M059J (cell line): ENCODE data around the gene ANGPTL5. TPM values are rescaled to one million over a fixed set of nuclear protein-coding genes. Genes with fewer than 3 reads are reported as not detected.
"Not testable (repeated sequence)": the region's sequence is repeated elsewhere in the genome, so short reads cannot be mapped to it uniquely, and the experiment has no call there.

Experiments
- DNase-seq: peaks from one replicate; pipeline ENCODE4 v3.0.0-alpha.2; 2012; ENCODE audit warnings: low read depth
- total RNA-seq: library from RNA; depleted of rRNA; stranded (reverse); fragments of >200 nt; shearing (Covaris generic); gene quantifications from 2 replicates; pipeline ENCODE4 v1.2.3, GENCODE V29; 2014; rRNA removed

ANGPTL5 gene
- total RNA-seq, 1 experiment from 2014 or later: not detected

GRCh38 chr11:101889767-101890166 lies 26.6 kb downstream of the ANGPTL5 start:
- no peak for DNase-seq

- DNase-seq: no peak
These were observed 30.7 kb downstream of the ANGPTL5 start for GRCh38 chr11:101885631-101886030.

GRCh38 chr11:101881586-101881985 lies 34.7 kb downstream of the ANGPTL5 start:
- DNase-seq: no peak

GRCh38 chr11:101880222-101880621 lies 36.1 kb downstream of the ANGPTL5 start:
- peak; percentile 73 for DNase-seq

- no peak for DNase-seq
These were observed 44.0 kb downstream of the ANGPTL5 start for GRCh38 chr11:101872171-101872882.

GRCh38 chr11:101870510-101870909 lies 45.8 kb downstream of the ANGPTL5 start:
- peak; percentile 69 for DNase-seq

- peak; percentile 75 for DNase-seq
These were observed 48.4 kb downstream of the ANGPTL5 start for GRCh38 chr11:101867951-101868350.

GRCh38 chr11:101866619-101867491 lies 49.5 kb downstream of the ANGPTL5 start:
- DNase-seq: peak; percentile 89

- no peak for DNase-seq
These were observed 52.2 kb downstream of the ANGPTL5 start for GRCh38 chr11:101864098-101864497.

- DNase-seq: peak; percentile 79
These were observed 53.0 kb downstream of the ANGPTL5 start for GRCh38 chr11:101863361-101863760.

- DNase-seq: peak; percentile 66
These were observed 53.7 kb downstream of the ANGPTL5 start for GRCh38 chr11:101862391-101863233.

GRCh38 chr11:101860696-101861427 lies 55.5 kb downstream of the ANGPTL5 start:
- peak; percentile 57 for DNase-seq

- DNase-seq: not testable (repeated sequence)
These were observed 64.1 kb downstream of the ANGPTL5 start for GRCh38 chr11:101852260-101852659.

- peak; percentile 22 for DNase-seq
These were observed 68.1 kb downstream of the ANGPTL5 start for GRCh38 chr11:101848262-101848661.

GRCh38 chr11:101844608-101845007 lies 71.7 kb downstream of the ANGPTL5 start:
- no peak for DNase-seq

- no peak for DNase-seq
These were observed 75.6 kb downstream of the ANGPTL5 start for GRCh38 chr11:101840704-101841103.

Other genes with a start within 250 kb of the ANGPTL5 start
- gene CEP126, start 1.5 kb downstream of the ANGPTL5 start, total RNA-seq: 0.81 and 0.86 TPM in 2 replicates
- gene CFAP300, start 130.9 kb upstream of the ANGPTL5 start, total RNA-seq: 2.5 and 5.6 TPM in 2 replicates
- 61.6 and 79.6 TPM in 2 replicates for gene YAP1, start 193.9 kb upstream of the ANGPTL5 start, total RNA-seq